ENCODE measurements around the gene SURF1. TPM values are rescaled to one million over a fixed set of nuclear protein-coding genes. Genes with fewer than 3 reads are reported as not detected.
"Not testable (repeated sequence)": the region's sequence is repeated elsewhere in the genome, so short reads cannot be mapped to it uniquely, and the experiment has no call there.

The SURF1 gene
- total RNA-seq, 4 donors from 2014 or later, result 13.0 to 34.7 (median 24.4) TPM

GRCh38 chr9:133396952-133397351, 40.7 kb upstream of the SURF1 start:
- Histone ChIP-seq H3K36me3 (no peaks in the 10 kb centered on the region), H3K27me3 (no peaks in the 10 kb centered on the region), H3K27ac (no peak overlapping the region), H3K9me3 (no peaks in the 10 kb centered on the region), H3K4me1 (no peaks in the 10 kb centered on the region), H3K4me3 (no peak overlapping the region)
- no peak for TF ChIP-seq POLR2A (IDR thresholded peaks at IDR 0.05)
- TF ChIP-seq CTCF (IDR thresholded peaks at IDR 0.05), result no peak
- intact Hi-C loops (cut with DNase I; ENCODE audit: low total_unique reads), result no loop called here
- DNase-seq, result no peak

- H3K4me1 ChIP-seq, result no peaks in the 10 kb centered on the region
- no peaks in the 10 kb centered on the region for H3K9me3 ChIP-seq
- DNase-seq, result no peak
- intact Hi-C loops (cut with DNase I; ENCODE audit: low total_unique reads), result no loop called here
- H3K27ac ChIP-seq, result no peak overlapping the region
- H3K27me3 ChIP-seq, result no peaks in the 10 kb centered on the region
- no peak for TF ChIP-seq POLR2A (IDR thresholded peaks at IDR 0.05)
- no peak for TF ChIP-seq CTCF (IDR thresholded peaks at IDR 0.05)
- no peak overlapping the region for H3K4me3 ChIP-seq
- no peaks in the 10 kb centered on the region for H3K36me3 ChIP-seq
These were observed 38.5 kb upstream of the SURF1 start for GRCh38 chr9:133394687-133395271.

- H3K27ac ChIP-seq, result no peak overlapping the region
- intact Hi-C loops (cut with DNase I; ENCODE audit: low total_unique reads), result no loop called here
- H3K9me3 ChIP-seq, result no peaks in the 10 kb centered on the region
- H3K4me3 ChIP-seq, result no peak overlapping the region
- TF ChIP-seq POLR2A (IDR thresholded peaks at IDR 0.05), result no peak
- TF ChIP-seq CTCF (IDR thresholded peaks at IDR 0.05), result no peak
- DNase-seq, result no peak
- no peaks in the 10 kb centered on the region for H3K27me3 ChIP-seq
- H3K4me1 ChIP-seq, result no peaks in the 10 kb centered on the region
- no peaks in the 10 kb centered on the region for H3K36me3 ChIP-seq
These were observed 37.1 kb upstream of the SURF1 start for GRCh38 chr9:133393399-133393798.

- H3K27me3 ChIP-seq; intact Hi-C loops (cut with DNase I; ENCODE audit: low total_unique reads); H3K4me1 ChIP-seq; DNase-seq; H3K36me3 ChIP-seq; H3K27ac ChIP-seq; H3K9me3 ChIP-seq; H3K4me3 ChIP-seq: not testable (repeated sequence)
These were observed 36.0 kb upstream of the SURF1 start for GRCh38 chr9:133392308-133392707.

- DNase-seq; H3K27me3 ChIP-seq; H3K27ac ChIP-seq; H3K9me3 ChIP-seq; H3K4me1 ChIP-seq; intact Hi-C loops (cut with DNase I; ENCODE audit: low total_unique reads); H3K36me3 ChIP-seq; H3K4me3 ChIP-seq: not testable (repeated sequence)
These were observed 35.2 kb upstream of the SURF1 start for GRCh38 chr9:133391449-133391848.

- Histone ChIP-seq H3K9me3 (no peaks in the 10 kb centered on the region), H3K4me1 (no peaks in the 10 kb centered on the region), H3K27ac (no peak overlapping the region), H3K36me3 (no peaks in the 10 kb centered on the region), H3K27me3 (no peaks in the 10 kb centered on the region), H3K4me3 (no peak overlapping the region)
- intact Hi-C loops (cut with DNase I; ENCODE audit: low total_unique reads), result no loop called here
- no peak for DNase-seq
- no peak for TF ChIP-seq CTCF (IDR thresholded peaks at IDR 0.05)
- TF ChIP-seq POLR2A (IDR thresholded peaks at IDR 0.05), result no peak
These were observed 34.4 kb upstream of the SURF1 start for GRCh38 chr9:133390713-133391112.
